Thyroid gland (tissue), 4 donors: ENCODE results near the gene HIPK4. TPM values are rescaled to one million over a fixed set of nuclear protein-coding genes. Genes with fewer than 3 reads are reported as not detected.

Experiments
- DNase-seq, 2 donors: peaks; one replicate each; pipeline ENCODE4 v3.0.0-alpha.2; 2019
- H3K27ac ChIP-seq, 3 donors: fragments of 200-600 bp; sonication (generic); 1 replicate in 2 of 3; 2 replicates in 1 of 3; pipeline ENCODE4 v1.5.1; 2016 to 2019; ENCODE audit warnings: mild to moderate bottlenecking in 1 of 3, moderate library complexity in 1 of 3
- H3K27me3 ChIP-seq: fragments of 200-600 bp; sonication (generic); one replicate; pipeline ENCODE4 v1.5.1; 2019
- H3K36me3 ChIP-seq, 2 donors: fragments of 200-600 bp; sonication (generic); one replicate each; pipeline ENCODE4 v1.5.1; 2016 to 2019
- H3K4me1 ChIP-seq, 2 donors: fragments of 200-600 bp; sonication (generic); one replicate each; pipeline ENCODE4 v1.5.1; 2017 to 2019
- H3K4me3 ChIP-seq, 3 donors: fragments of 200-600 bp; sonication (generic); replicated peaks in 1 of 3; 1 replicate in 2 of 3; 2 replicates in 1 of 3; pipeline ENCODE4 v1.5.1; 2016; ENCODE audit warnings: mild to moderate bottlenecking in 1 of 3
- H3K9me3 ChIP-seq: fragments of 200-600 bp; sonication (generic); one replicate; pipeline ENCODE4 v1.5.1; 2017
- POLR2A ChIP-seq, 2 donors: fragments of 450-650 bp; IDR thresholded peaks; one replicate each; pipeline ENCODE4 v1.6.1; 2017; ENCODE audit warnings: antibody characterized with exemption in 2 of 2, mild to moderate bottlenecking in 2 of 2, moderate library complexity in 1 of 2
- WGBS, 2 donors: methylation state at CpG; one replicate each; pipeline ENCODE4 v1.1.5; 2017; 5-methylcytosine and 5-hydroxymethylcytosine counted together
- intact Hi-C: fragments of 100-400 bp; cut with DNase I; formaldehyde crosslinking; loops from one replicate; pipeline ENCODE4 v1.15.1; 2023
- total RNA-seq, 4 donors: library from RNA; depleted of rRNA; stranded (reverse); fragments of >200 nt; gene quantifications; one replicate each; pipeline ENCODE4 v1.2.3, GENCODE V29; 2016
- TF ChIP-seq, protein P1 (sequence below), 6 experiments: fragments of 200-600 bp in 3 of 6; fragments of 450-650 bp in 3 of 6; sonication (generic) in 3 of 6; IDR thresholded peaks; one replicate each; pipeline ENCODE4 v1.5.1; 2016 to 2019; ENCODE audit warnings: antibody characterized with exemption in 6 of 6, mild to moderate bottlenecking in 2 of 6, inconsistent platforms in 1 of 6, moderate library complexity in 1 of 6

The HIPK4 gene
- total RNA-seq, 4 donors from 2014 or later = 0.22 to 0.27 TPM; not detected in 2

DNA sequence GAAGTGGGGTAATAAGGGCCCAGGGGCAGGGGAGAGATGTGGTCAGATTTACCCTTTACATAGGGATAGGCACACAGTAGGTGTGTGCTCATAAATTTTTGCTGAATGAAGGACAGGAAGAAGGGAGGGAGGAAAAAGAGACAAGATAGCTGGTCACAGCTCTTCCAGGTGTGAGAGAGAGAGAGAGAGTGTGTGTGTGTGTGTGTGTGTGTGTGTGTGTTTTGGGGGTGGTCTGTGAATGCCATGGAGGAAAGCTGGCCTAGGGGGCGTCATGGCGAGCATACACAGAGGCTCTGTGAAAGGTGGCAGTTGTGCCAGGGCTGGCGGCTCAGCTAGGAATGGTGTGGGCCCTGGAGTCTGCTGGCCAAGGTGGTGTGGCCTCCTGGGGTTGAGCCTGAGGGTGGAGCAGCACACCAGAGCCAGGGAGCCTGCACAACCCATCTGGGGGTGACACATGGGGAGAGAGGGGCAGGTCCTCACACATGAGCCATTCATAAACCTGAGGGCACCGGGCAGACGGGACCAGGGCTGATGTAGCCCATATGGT, 29.2 kb upstream of the HIPK4 start:
- Histone ChIP-seq H3K27me3 (no peaks in the 10 kb centered on the region), H3K9me3 (no peaks in the 10 kb centered on the region), H3K4me3 (no peak overlapping the region), H3K36me3 (peaks cover 9 to 10% of the 10 kb centered on the region in 2 donors), H3K4me1 (peaks cover 46 to 52% of the 10 kb centered on the region in 2 donors), H3K27ac (no peak overlapping the region)
- intact Hi-C loops = no loop called here
- TF ChIP-seq, protein P1, sequence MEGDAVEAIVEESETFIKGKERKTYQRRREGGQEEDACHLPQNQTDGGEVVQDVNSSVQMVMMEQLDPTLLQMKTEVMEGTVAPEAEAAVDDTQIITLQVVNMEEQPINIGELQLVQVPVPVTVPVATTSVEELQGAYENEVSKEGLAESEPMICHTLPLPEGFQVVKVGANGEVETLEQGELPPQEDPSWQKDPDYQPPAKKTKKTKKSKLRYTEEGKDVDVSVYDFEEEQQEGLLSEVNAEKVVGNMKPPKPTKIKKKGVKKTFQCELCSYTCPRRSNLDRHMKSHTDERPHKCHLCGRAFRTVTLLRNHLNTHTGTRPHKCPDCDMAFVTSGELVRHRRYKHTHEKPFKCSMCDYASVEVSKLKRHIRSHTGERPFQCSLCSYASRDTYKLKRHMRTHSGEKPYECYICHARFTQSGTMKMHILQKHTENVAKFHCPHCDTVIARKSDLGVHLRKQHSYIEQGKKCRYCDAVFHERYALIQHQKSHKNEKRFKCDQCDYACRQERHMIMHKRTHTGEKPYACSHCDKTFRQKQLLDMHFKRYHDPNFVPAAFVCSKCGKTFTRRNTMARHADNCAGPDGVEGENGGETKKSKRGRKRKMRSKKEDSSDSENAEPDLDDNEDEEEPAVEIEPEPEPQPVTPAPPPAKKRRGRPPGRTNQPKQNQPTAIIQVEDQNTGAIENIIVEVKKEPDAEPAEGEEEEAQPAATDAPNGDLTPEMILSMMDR (IDR thresholded peaks at IDR 0.05) = no peak
- TF ChIP-seq POLR2A (IDR thresholded peaks at IDR 0.05) = no peak
- DNase-seq = no peak
- WGBS, 2 donors = 66 to 86% methylated on average over 3 to 5 of the region's 5 CpGs

DNA sequence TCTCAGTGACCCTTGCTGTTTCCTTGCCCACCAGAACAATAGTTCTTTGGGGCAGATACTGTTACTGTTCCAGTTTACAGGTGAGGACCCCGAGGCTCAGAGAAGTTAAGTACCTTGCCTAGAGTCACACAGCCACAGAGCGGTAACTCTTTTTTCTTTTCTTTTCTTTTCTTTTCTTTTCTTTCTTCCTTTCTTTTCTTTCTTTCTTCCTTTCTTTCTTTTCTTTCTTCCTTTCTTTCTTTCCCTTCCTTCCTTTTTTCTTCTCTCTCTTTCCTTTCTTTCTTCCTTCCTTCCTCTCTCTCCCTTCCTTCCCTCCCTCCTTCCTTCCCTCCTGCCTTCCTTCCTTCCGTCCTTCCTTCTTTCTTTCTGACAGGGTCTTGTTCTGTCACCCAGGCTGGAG, 28.1 kb upstream of the HIPK4 start:
- Histone ChIP-seq H3K4me3 (no peak overlapping the region), H3K27me3 (no peaks in the 10 kb centered on the region), H3K4me1 (peaks cover 39 to 41% of the 10 kb centered on the region in 2 donors), H3K36me3 (peaks cover 6 to 7% of the 10 kb centered on the region in 2 donors), H3K27ac (peak overlapping the region in 2 of 3 donors; percentile 80 to 84), H3K9me3 (no peaks in the 10 kb centered on the region)
- 90 to 93% methylated on average over 3 of the region's 3 CpGs for WGBS, 2 donors
- TF ChIP-seq, protein P1 (IDR thresholded peaks at IDR 0.05) = no peak
- TF ChIP-seq POLR2A (IDR thresholded peaks at IDR 0.05) = no peak
- no peak for DNase-seq
- intact Hi-C loops = no loop called here

DNA sequence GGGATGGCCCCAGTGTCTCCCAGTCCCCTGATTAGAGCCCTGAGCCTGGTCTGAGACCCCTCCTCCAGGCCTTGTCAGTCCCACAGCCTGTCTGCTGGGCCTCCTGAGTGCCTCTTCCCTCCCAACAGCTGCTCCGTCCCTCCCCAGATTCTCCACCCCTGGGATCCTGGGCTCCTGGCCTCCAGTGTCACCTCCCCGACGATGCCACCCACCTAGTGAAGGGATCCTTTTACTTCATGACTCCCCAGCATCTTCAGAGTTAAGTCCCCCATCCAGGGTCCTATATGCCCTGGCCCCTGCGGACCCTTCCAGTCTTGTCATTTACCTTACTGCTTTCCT, 27.6 kb upstream of the HIPK4 start:
- WGBS, 2 donors = 77 to 79% methylated on average over 4 of the region's 4 CpGs
- intact Hi-C loops = no loop called here
- H3K27me3 ChIP-seq = no peaks in the 10 kb centered on the region
- TF ChIP-seq, protein P1 (IDR thresholded peaks at IDR 0.05) = no peak
- TF ChIP-seq POLR2A (IDR thresholded peaks at IDR 0.05) = no peak
- peaks cover 35 to 37% of the 10 kb centered on the region in 2 donors for H3K4me1 ChIP-seq
- peaks cover 2 to 3% of the 10 kb centered on the region in 2 donors for H3K36me3 ChIP-seq
- peak overlapping the region; percentile 70 to 84 (median 80) for H3K27ac ChIP-seq
- no peak overlapping the region for H3K4me3 ChIP-seq
- no peaks in the 10 kb centered on the region for H3K9me3 ChIP-seq
- DNase-seq = no peak

DNA sequence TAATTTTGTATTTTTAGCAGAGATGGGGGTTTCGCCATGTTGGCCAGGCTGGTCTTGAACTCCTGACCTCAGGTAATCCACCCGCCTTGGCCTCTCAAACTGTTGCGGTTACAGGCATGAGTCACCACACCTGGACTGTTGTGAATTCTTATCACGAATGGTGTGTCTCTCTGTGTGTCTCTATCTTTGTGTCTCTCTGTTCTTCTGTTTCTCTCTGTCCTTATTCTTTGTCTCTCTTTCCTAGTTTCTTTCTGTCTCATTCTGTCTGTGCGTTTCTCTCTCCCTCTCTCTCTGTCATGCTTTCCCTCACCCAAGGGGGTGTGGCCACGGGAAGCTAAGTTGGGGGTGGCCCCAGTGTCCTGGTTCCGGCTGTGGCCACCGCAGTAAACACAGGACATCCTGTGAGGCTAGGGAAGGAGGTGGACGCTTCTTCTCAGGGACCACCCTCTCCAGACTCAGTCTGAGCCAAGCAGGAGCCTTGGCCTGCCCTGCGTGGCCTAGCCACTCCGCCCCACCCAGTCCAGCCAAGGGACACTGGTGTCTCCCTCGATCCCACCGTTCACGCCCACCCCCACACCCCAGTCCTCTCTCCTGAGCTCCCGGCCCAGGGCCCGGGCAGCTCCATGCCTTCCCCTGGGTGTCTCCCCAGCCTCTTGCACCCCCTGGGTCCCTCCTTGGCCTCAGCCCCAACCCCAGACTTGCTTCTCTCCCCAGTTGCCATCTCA, 27.1 kb upstream of the HIPK4 start:
- H3K36me3 ChIP-seq = no peaks in the 10 kb centered on the region
- TF ChIP-seq, protein P1 (IDR thresholded peaks at IDR 0.05) = no peak
- TF ChIP-seq POLR2A (IDR thresholded peaks at IDR 0.05) = peak in 1 of 2 donors; percentile 43
- H3K4me3 ChIP-seq = no peak overlapping the region
- peak overlapping the region; percentile 70 to 84 (median 80) for H3K27ac ChIP-seq
- intact Hi-C loops = no loop called here
- 51 to 54% methylated on average over 16 of the region's 16 CpGs for WGBS, 2 donors
- no peaks in the 10 kb centered on the region for H3K27me3 ChIP-seq
- no peaks in the 10 kb centered on the region for H3K9me3 ChIP-seq
- DNase-seq = peak in 1 of 2 donors; percentile 38
- H3K4me1 ChIP-seq = peaks cover 29 to 32% of the 10 kb centered on the region in 2 donors

DNA sequence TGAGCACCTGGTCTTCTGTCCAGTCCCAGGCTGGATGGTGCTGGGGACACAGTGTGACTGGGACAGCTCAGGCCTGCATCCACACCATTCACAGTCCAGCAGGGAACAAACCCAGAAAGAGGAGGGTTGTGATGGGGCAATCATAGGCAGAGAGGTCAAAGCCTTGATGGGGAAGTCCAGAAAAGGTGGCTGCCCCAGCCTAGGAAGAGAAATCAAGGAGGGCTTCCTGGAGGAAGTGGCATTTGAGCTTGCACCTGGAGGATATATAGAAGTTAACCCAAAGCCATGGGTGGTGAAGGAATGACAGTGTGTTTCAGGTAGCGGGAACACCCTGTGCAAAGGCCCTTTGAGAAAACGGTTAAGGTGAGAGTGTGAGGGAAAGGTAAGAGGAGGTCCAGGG, 25.8 kb upstream of the HIPK4 start:
- H3K27me3 ChIP-seq = no peaks in the 10 kb centered on the region
- DNase-seq = no peak
- peak overlapping the region in 1 of 3 donors; percentile 84 for H3K27ac ChIP-seq
- H3K36me3 ChIP-seq = no peaks in the 10 kb centered on the region
- H3K9me3 ChIP-seq = no peaks in the 10 kb centered on the region
- TF ChIP-seq, protein P1 (IDR thresholded peaks at IDR 0.05) = no peak
- no peak for TF ChIP-seq POLR2A (IDR thresholded peaks at IDR 0.05)
- intact Hi-C loops = no loop called here
- 100% methylated on average over 2 of the region's 2 CpGs for WGBS, 2 donors
- no peak overlapping the region for H3K4me3 ChIP-seq
- H3K4me1 ChIP-seq = peaks cover 33 to 36% of the 10 kb centered on the region in 2 donors
